SU-DHL-6 (cell line): ENCODE results near the gene SERINC4.

Experiments
- H2AFZ ChIP-seq: fragments of 200-600 bp; sonication (generic); 2 replicates; pipeline ENCODE4 v1.6.1; 2014; ENCODE audit warnings: low read depth, mild to moderate bottlenecking, moderate library complexity, mixed read lengths, antibody characterized with exemption, low read length; ENCODE audit not compliant: severe bottlenecking
- H3F3A ChIP-seq: fragments of 200-600 bp; shearing (Covaris generic); 2 replicates; pipeline ENCODE4 v1.6.0; 2016; ENCODE audit warnings: antibody characterized with exemption, mild to moderate bottlenecking; ENCODE audit not compliant: insufficient read depth
- H3K27ac ChIP-seq: fragments of 200-600 bp; sonication (generic); 2 replicates; pipeline ENCODE4 v1.5.1; 2016; ENCODE audit warnings: low read depth, mild to moderate bottlenecking, low read length, moderate library complexity, mixed read lengths
- H3K27me3 ChIP-seq: fragments of 200-600 bp; sonication (generic), shearing (Covaris generic); 2 replicates; pipeline ENCODE4 v1.6.0; 2014; ENCODE audit warnings: mild to moderate bottlenecking, low read length
- H3K36me3 ChIP-seq: fragments of 200-600 bp; sonication (generic); 2 replicates; pipeline ENCODE4 v1.6.1; 2014; ENCODE audit warnings: mild to moderate bottlenecking, low read length, mixed read lengths
- H3K4me2 ChIP-seq: fragments of 300-600, 200-600 bp; shearing (Covaris generic), sonication (generic); 2 replicates; pipeline ENCODE4 v1.6.0; 2014; ENCODE audit warnings: low read length, low read depth, mild to moderate bottlenecking; ENCODE audit not compliant: poor library complexity, severe bottlenecking
- H3K4me3 ChIP-seq: fragments of 200-600 bp; sonication (generic); 2 replicates; pipeline ENCODE4 v1.5.1; 2014; ENCODE audit warnings: antibody characterized with exemption, low read length, mild to moderate bottlenecking, mixed read lengths; ENCODE audit not compliant: insufficient read depth, poor library complexity, severe bottlenecking
- H3K79me2 ChIP-seq: fragments of 200-600 bp; sonication (generic); 2 replicates; pipeline ENCODE4 v1.6.1; 2014; ENCODE audit warnings: mild to moderate bottlenecking, low read length, moderate library complexity; ENCODE audit not compliant: insufficient read depth
- H3K9ac ChIP-seq: fragments of 200-600 bp; sonication (generic); 2 replicates; pipeline ENCODE4 v1.7.0; 2014; ENCODE audit warnings: mild to moderate bottlenecking, low read length
- H3K9me2 ChIP-seq: fragments of 200-600 bp; sonication (generic); replicated peaks from 2 replicates; pipeline ENCODE4 v1.6.1; 2014; ENCODE audit warnings: low read length; ENCODE audit not compliant: insufficient read depth
- H3K9me3 ChIP-seq: fragments of 200-600 bp; sonication (generic); 2 replicates; pipeline ENCODE4 v1.6.1; 2014; ENCODE audit warnings: low read length, mixed read lengths; ENCODE audit not compliant: insufficient read depth
- H4K20me1 ChIP-seq: fragments of 200-600 bp; sonication (generic); 2 replicates; pipeline ENCODE4 v1.6.1; 2014; ENCODE audit warnings: low read depth, mild to moderate bottlenecking, antibody characterized with exemption, low read length, moderate library complexity, mixed read lengths
- EZH2phosphoT487 ChIP-seq: fragments of 200-600 bp; sonication (generic), shearing (Covaris generic); conservative IDR thresholded peaks from 2 replicates; pipeline ENCODE4 v1.6.1; 2018; ENCODE audit warnings: mild to moderate bottlenecking, antibody characterized with exemption, low read length, moderate library complexity, mixed read lengths
- TF ChIP-seq, protein P1 (sequence below): fragments of 200-600 bp; sonication (generic); IDR thresholded peaks from one replicate; pipeline ENCODE4 v1.5.1; 2017; ENCODE audit warnings: antibody characterized with exemption, mild to moderate bottlenecking, low read length, moderate library complexity; ENCODE audit not compliant: insufficient read depth, poor library complexity, severe bottlenecking

SERINC4 gene

DNA sequence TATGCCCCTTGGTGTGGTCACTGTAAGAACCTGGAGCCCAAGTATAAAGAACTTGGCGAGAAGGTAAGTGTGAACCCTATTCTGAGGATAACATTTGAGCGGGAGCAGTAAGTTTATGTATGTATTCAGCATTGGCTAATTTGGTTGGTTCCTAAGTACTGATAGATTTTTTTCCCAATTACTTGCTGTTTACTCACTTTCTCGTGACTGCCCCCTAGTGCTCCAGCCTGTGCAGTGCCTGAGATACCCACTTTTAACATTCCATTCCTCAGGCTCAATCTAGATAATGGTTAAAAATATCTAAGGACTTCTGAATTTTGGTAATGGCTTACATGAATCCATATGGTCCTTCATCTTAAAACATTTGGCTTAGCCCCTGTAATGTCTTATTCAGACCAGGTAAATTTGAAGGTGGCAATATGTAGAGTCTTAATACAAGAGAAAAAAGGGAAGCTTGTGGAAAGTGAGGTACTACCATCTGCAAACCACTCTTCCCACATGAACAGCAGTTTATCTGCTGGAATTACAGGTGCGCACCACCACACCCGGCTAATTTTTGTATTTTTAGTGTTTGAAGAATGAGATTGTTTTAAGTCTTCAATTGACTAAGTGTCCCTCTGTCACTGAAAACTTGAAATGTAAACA is 30.3 kb downstream of the SERINC4 start:
- Histone ChIP-seq H3K9me2 (no peaks in the 10 kb centered on the region), H3K9me3 (no peaks in the 10 kb centered on the region), H3K4me3 (no peak overlapping the region), H4K20me1 (0 out of 2 replicates have a peak, but pooled peaks cover 2% of the 10 kb centered on the region), H3K9ac (no peak overlapping the region), H3K79me2 (peaks cover 3% of the 10 kb centered on the region; the same call in 1 of the 2 replicates), H3K27ac (peak overlapping the region; percentile 37), H3K4me2 (no peak overlapping the region), H3K27me3 (no peaks in the 10 kb centered on the region), H3F3A (peaks cover 96% of the 10 kb centered on the region), H2AFZ (no peak overlapping the region), H3K36me3 (peaks cover 69% of the 10 kb centered on the region)
- TF ChIP-seq, protein P1, sequence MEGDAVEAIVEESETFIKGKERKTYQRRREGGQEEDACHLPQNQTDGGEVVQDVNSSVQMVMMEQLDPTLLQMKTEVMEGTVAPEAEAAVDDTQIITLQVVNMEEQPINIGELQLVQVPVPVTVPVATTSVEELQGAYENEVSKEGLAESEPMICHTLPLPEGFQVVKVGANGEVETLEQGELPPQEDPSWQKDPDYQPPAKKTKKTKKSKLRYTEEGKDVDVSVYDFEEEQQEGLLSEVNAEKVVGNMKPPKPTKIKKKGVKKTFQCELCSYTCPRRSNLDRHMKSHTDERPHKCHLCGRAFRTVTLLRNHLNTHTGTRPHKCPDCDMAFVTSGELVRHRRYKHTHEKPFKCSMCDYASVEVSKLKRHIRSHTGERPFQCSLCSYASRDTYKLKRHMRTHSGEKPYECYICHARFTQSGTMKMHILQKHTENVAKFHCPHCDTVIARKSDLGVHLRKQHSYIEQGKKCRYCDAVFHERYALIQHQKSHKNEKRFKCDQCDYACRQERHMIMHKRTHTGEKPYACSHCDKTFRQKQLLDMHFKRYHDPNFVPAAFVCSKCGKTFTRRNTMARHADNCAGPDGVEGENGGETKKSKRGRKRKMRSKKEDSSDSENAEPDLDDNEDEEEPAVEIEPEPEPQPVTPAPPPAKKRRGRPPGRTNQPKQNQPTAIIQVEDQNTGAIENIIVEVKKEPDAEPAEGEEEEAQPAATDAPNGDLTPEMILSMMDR: peak; percentile 84
- TF ChIP-seq EZH2phosphoT487: no peak

DNA sequence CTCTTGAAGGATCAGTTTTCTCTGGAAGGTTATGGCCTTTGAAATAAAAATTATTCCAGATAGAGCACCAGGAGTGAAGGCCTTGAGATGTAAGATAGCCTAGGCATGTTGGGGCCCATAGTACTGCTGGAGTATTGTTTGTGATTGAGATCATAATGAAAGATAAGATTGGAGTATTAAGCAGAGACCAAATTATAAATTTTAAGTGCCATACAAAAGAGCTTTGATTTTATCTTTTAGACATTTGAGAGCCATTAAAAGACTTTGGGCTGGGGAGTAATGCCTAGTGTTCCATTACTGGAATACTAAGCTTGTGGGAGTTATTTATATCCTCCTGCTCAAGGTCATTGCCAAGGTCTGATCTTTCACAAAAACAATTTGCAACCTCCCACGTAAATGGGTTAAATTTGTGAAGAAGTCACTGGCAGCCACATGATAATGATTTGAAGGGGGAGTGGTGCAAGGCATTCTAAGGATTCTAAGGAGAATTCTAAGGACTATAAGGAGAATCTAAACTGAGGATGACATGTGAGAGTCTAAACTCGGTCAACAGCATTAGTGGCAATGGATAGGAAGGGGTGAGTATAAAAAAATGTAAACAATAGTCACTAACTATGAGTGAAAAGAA is 36.1 kb downstream of the SERINC4 start:
- Histone ChIP-seq H3K79me2 (peaks cover 9% of the 10 kb centered on the region; the same call in 1 of the 2 replicates), H3K36me3 (peaks cover 63% of the 10 kb centered on the region)

DNA sequence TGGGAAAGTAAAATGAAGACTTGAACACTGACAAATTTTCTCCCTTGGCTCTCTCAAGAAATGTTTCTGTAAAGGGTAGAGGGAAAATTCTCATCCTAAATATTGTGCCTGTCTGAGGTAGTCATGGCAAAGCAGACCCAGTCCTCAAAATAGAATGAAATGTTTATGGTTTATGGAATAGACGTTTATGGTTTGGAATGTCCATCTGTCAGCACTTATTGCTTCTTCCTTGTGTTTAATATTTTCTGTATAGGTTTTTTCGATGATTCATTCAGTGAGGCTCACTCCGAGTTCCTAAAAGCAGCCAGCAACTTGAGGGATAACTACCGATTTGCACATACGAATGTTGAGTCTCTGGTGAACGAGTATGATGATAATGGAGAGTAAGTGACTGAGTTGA is 37.2 kb downstream of the SERINC4 start:
- no peak overlapping the region for H3K4me2 ChIP-seq
- H3K27me3 ChIP-seq: no peaks in the 10 kb centered on the region
- H3K4me3 ChIP-seq: no peak overlapping the region
- peaks cover 56% of the 10 kb centered on the region for H3F3A ChIP-seq
- peaks cover 9% of the 10 kb centered on the region; the same call in 1 of the 2 replicates for H3K79me2 ChIP-seq
- no peaks in the 10 kb centered on the region for H3K9me2 ChIP-seq
- no peak overlapping the region for H3K27ac ChIP-seq
- peaks cover 13% of the 10 kb centered on the region; the same call in 1 of the 2 replicates for H4K20me1 ChIP-seq
- H2AFZ ChIP-seq: no peak overlapping the region
- TF ChIP-seq, protein P1: no peak
- TF ChIP-seq EZH2phosphoT487: no peak
- no peaks in the 10 kb centered on the region for H3K9me3 ChIP-seq
- H3K9ac ChIP-seq: no peak overlapping the region
- peaks cover 58% of the 10 kb centered on the region for H3K36me3 ChIP-seq

More for the DNA sequence above, 36.1 kb downstream of the SERINC4 start:
- Histone ChIP-seq H3K4me2 (no peak overlapping the region), H3K27ac (no peak overlapping the region), H3F3A (peaks cover 66% of the 10 kb centered on the region), H3K9me2 (no peaks in the 10 kb centered on the region), H4K20me1 (peaks cover 13% of the 10 kb centered on the region; the same call in 1 of the 2 replicates), H3K9me3 (no peaks in the 10 kb centered on the region), H3K9ac (no peak overlapping the region), H3K27me3 (no peaks in the 10 kb centered on the region), H3K4me3 (no peak overlapping the region), H2AFZ (no peak overlapping the region)
- no peak for TF ChIP-seq EZH2phosphoT487
- TF ChIP-seq, protein P1: no peak
